ENCODE measurements around the gene CHRNA4. TPM values are rescaled to one million over a fixed set of nuclear protein-coding genes. Genes with fewer than 3 reads are reported as not detected.

Gene CHRNA4
- total RNA-seq, 2 experiments from 2014 or later = not detected

DNA sequence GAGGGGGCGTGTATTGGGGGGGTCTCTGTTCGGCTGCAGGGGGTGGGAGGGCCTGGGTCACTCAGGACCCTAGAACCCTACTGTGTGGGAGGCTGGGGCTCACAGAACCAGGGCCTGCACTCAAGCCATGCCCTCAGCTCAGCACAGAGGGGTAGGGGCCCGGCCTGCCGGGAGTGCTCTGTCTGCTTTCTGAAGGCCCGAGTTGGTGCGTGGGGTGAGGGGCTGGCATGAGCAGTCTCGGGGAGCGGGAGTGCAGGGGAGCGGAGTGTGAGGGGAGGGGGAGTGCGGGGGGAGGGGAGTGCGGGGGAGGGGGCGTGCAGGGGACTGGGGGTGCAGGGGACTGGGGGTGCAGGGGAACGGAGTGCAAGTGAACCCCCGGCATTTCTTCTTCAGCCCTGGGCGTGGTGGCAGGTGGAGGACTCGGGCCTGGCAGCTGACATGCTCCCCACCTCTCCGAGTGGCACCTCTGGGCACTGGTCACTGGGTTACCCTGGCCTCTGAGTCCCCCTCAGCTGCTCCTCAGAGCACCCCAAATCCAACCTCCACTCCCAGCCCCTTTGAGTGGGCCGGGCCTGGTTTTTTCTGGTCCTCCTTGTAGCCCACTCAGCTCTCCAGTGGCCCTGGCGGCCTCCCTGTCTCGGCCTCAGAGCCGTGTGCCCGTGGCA lies 67.1 kb downstream of the CHRNA4 start:
- Mint-ChIP-seq H3K36me3 (ENCODE audit: low read depth) (no peaks in the 10 kb centered on the region), H3K27me3 (peaks cover 5% of the 10 kb centered on the region), H3K9me3 (no peaks in the 10 kb centered on the region), H3K4me1 (ENCODE audit: low read depth) (peaks cover 2% of the 10 kb centered on the region), H3K4me3 (no peak overlapping the region), H3K27ac (no peak overlapping the region)
- POLR2A ChIA-PET = no interaction called here
- ATAC-seq (no peak), DNase-seq (no peak)
- TF ChIP-seq, protein P1, sequence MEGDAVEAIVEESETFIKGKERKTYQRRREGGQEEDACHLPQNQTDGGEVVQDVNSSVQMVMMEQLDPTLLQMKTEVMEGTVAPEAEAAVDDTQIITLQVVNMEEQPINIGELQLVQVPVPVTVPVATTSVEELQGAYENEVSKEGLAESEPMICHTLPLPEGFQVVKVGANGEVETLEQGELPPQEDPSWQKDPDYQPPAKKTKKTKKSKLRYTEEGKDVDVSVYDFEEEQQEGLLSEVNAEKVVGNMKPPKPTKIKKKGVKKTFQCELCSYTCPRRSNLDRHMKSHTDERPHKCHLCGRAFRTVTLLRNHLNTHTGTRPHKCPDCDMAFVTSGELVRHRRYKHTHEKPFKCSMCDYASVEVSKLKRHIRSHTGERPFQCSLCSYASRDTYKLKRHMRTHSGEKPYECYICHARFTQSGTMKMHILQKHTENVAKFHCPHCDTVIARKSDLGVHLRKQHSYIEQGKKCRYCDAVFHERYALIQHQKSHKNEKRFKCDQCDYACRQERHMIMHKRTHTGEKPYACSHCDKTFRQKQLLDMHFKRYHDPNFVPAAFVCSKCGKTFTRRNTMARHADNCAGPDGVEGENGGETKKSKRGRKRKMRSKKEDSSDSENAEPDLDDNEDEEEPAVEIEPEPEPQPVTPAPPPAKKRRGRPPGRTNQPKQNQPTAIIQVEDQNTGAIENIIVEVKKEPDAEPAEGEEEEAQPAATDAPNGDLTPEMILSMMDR (IDR thresholded peaks at IDR 0.05) = no peak
- CTCF ChIA-PET = interaction anchor here (1.1 to 2.9 kb wide), 2 partner anchors 10 to 71 kb away, joined by 3 to 14 read pairs; no protein-coding TSS in a partner anchor
- intact Hi-C loops (cut with micrococcal nuclease) = loop anchor here (2.0 kb wide), 1 partner anchor 71 kb away; no protein-coding TSS in a partner anchor

- TF ChIP-seq, protein P1 (IDR thresholded peaks at IDR 0.05) = no peak
- ChIA-PET POLR2A (no interaction called here), CTCF (interaction anchor here (2.9 kb wide), 1 partner anchor 70 kb away, joined by 14 read pairs; no protein-coding TSS in a partner anchor)
- DNase-seq (no peak), ATAC-seq (no peak)
- Mint-ChIP-seq H3K4me3 (no peak overlapping the region), H3K27me3 (peaks cover 5% of the 10 kb centered on the region), H3K27ac (no peak overlapping the region), H3K9me3 (no peaks in the 10 kb centered on the region), H3K36me3 (ENCODE audit: low read depth) (no peaks in the 10 kb centered on the region), H3K4me1 (ENCODE audit: low read depth) (peaks cover 2% of the 10 kb centered on the region)
- intact Hi-C loops (cut with micrococcal nuclease) = loop anchor here (2.0 kb wide), 1 partner anchor 71 kb away; no protein-coding TSS in a partner anchor
Measured at GRCh38 chr20:63293456-63293855, 67.7 kb downstream of the CHRNA4 start.

Other genes with a start within 250 kb of the CHRNA4 start
- 10 to 100 TPM; 31.0 TPM for gene YTHDF1, start 145.2 kb downstream of the CHRNA4 start, total RNA-seq
- 1 to 10 TPM; 5.1 to 5.3 TPM for gene BIRC7, start 125.4 kb downstream of the CHRNA4 start, total RNA-seq
- not detected for gene NKAIN4, start 106.9 kb downstream of the CHRNA4 start, total RNA-seq
- 10 to 100 TPM; 71.3 to 75.0 TPM for gene ARFGAP1, start 88.5 kb downstream of the CHRNA4 start, total RNA-seq
- under 1 TPM in 1 of 2 experiments, not detected in 1; 0.04 TPM for gene COL20A1, start 68.2 kb downstream of the CHRNA4 start, total RNA-seq
- not detected for gene KCNQ2, start 111.3 kb upstream of the CHRNA4 start, total RNA-seq
- 1 to 10 TPM; 1.4 to 2.2 TPM for gene EEF1A2, start 137.7 kb upstream of the CHRNA4 start, total RNA-seq
- 100 to 1,000 TPM; 193 to 226 TPM for gene PPDPF, start 159.4 kb upstream of the CHRNA4 start, total RNA-seq
- gene PTK6, start 176.0 kb upstream of the CHRNA4 start, total RNA-seq = under 1 TPM in 1 of 2 experiments, not detected in 1; 0.18 TPM
- gene SRMS, start 186.4 kb upstream of the CHRNA4 start, total RNA-seq = not detected
- gene FNDC11, start 192.8 kb upstream of the CHRNA4 start, total RNA-seq = under 1 TPM; 0.23 to 0.27 TPM
- gene HELZ2, start 212.9 kb upstream of the CHRNA4 start, total RNA-seq = 10 to 100 TPM; 14.3 to 17.6 TPM